Esophagus squamous epithelium (tissue), 5 donors: ENCODE measurements around the gene OR8G5. TPM values are rescaled to one million over a fixed set of nuclear protein-coding genes. Genes with fewer than 3 reads are reported as not detected.

Source experiments
- DNase-seq: peaks from one replicate; lab custom pipeline; 2025; lab: John Stamatoyannopoulos, UW
- H3K27ac ChIP-seq, 4 donors: fragments of 200-600 bp; sonication (generic); one replicate each; pipeline ENCODE4 v1.5.1; 2016 to 2019; ENCODE audit warnings: mild to moderate bottlenecking in 1 of 4
- H3K27me3 ChIP-seq, 4 donors: fragments of 200-600 bp; sonication (generic); 1 replicate in 3 of 4; 2 replicates in 1 of 4; pipeline versions ENCODE4 v1.5.1 to v1.6.0; 2017 to 2021; ENCODE audit warnings: antibody characterized with exemption in 1 of 4
- H3K36me3 ChIP-seq, 3 donors: fragments of 200-600 bp; sonication (generic); one replicate each; pipeline ENCODE4 v1.5.1; 2016 to 2019
- H3K4me1 ChIP-seq, 3 donors: fragments of 200-600 bp; sonication (generic); one replicate each; pipeline ENCODE4 v1.5.1; 2017 to 2019
- H3K4me3 ChIP-seq, 4 donors: fragments of 200-600 bp; sonication (generic); 1 replicate in 3 of 4; 2 replicates in 1 of 4; pipeline ENCODE4 v1.5.1; 2016 to 2019; ENCODE audit warnings: mild to moderate bottlenecking in 2 of 4, moderate library complexity in 1 of 4
- H3K9me3 ChIP-seq, 3 donors: fragments of 200-600 bp; sonication (generic); one replicate each; pipeline ENCODE4 v1.5.1; 2016 to 2019
- CTCF ChIP-seq, 6 experiments: fragments of 450-650 bp in 4 of 6; fragments of 200-600 bp in 2 of 6; sonication (generic) in 2 of 6; IDR thresholded peaks; one replicate each; pipeline ENCODE4 v1.5.1; 2016 to 2019; ENCODE audit warnings: antibody characterized with exemption in 6 of 6, mild to moderate bottlenecking in 4 of 6, moderate library complexity in 4 of 6
- POLR2A ChIP-seq, 4 donors: fragments of 450-650 bp; IDR thresholded peaks; one replicate each; pipeline ENCODE4 v1.6.1; 2017; ENCODE audit warnings: antibody characterized with exemption in 4 of 4, mild to moderate bottlenecking in 4 of 4, moderate library complexity in 3 of 4
- WGBS, 2 donors: methylation state at CpG; one replicate each; pipeline ENCODE4 v1.1.5; 2018; 5-methylcytosine and 5-hydroxymethylcytosine counted together
- intact Hi-C: fragments of 100-400 bp; cut with DNase I; formaldehyde crosslinking; loops from one replicate; pipeline ENCODE4 v1.15.0; 2022
- total RNA-seq, 4 donors: library from RNA; depleted of rRNA; stranded (reverse); fragments of >200 nt; gene quantifications; one replicate each; pipeline ENCODE4 v1.1.0, GENCODE V29; 2016
- donor health status: DM: yes; HTN: yes; CAD: no.

The OR8G5 gene
- total RNA-seq, result not detected

- Histone ChIP-seq H3K4me3 (no peak within 1 kb of the TSS), H3K27ac (no peak within 1 kb of the TSS), H3K4me1 (no peaks in the 10 kb centered on the region), H3K9me3 (no peaks in the 10 kb centered on the region), H3K27me3 (no peaks in the 10 kb centered on the region), H3K36me3 (no peaks in the 10 kb centered on the region)
- DNase-seq, result no peak
- intact Hi-C loops, result no loop called here
- 46 to 64% methylated on average over 4 of the region's 4 CpGs for WGBS, 2 donors
- TF ChIP-seq POLR2A (IDR thresholded peaks at IDR 0.05) (no peak), CTCF (IDR thresholded peaks at IDR 0.05) (no peak)
Observed at GRCh38 chr11:124256076-124256475, at the start of gene OR8G5. OR8G5 (plus strand) TSS chr11:124256376; CDS start chr11:124264932, 8,556 bp downstream.

GRCh38 chr11:124207102-124207792, 48.9 kb upstream of the OR8G5 start:
- 69 to 86% methylated on average over 6 of the region's 6 CpGs for WGBS, 2 donors
- H3K4me1 ChIP-seq, result no peaks in the 10 kb centered on the region

GRCh38 chr11:124209824-124210357, 46.3 kb upstream of the OR8G5 start:
- no peak overlapping the region for H3K27ac ChIP-seq
- intact Hi-C loops, result no loop called here
- no peaks in the 10 kb centered on the region for H3K36me3 ChIP-seq
- no peak for DNase-seq
- H3K27me3 ChIP-seq, result no peaks in the 10 kb centered on the region
- no peaks in the 10 kb centered on the region for H3K9me3 ChIP-seq
- 40% methylated on average over 1 of the region's 6 CpGs; no CpG with 5 or more reads in 1 of the 2 donors for WGBS, 2 donors
- no peak overlapping the region for H3K4me3 ChIP-seq
- TF ChIP-seq POLR2A (IDR thresholded peaks at IDR 0.05) (no peak), CTCF (IDR thresholded peaks at IDR 0.05) (no peak)
- H3K4me1 ChIP-seq, result no peaks in the 10 kb centered on the region

More at GRCh38 chr11:124207102-124207792, 48.9 kb upstream of the OR8G5 start:
- Histone ChIP-seq H3K9me3 (no peaks in the 10 kb centered on the region), H3K36me3 (no peaks in the 10 kb centered on the region), H3K4me3 (no peak overlapping the region), H3K27me3 (no peaks in the 10 kb centered on the region), H3K27ac (no peak overlapping the region)
- TF ChIP-seq CTCF (IDR thresholded peaks at IDR 0.05), result no peak
- TF ChIP-seq POLR2A (IDR thresholded peaks at IDR 0.05), result no peak
- intact Hi-C loops, result no loop called here
- no peak for DNase-seq

- Histone ChIP-seq H3K36me3 (no peaks in the 10 kb centered on the region), H3K27ac (no peak overlapping the region), H3K4me1 (no peaks in the 10 kb centered on the region), H3K4me3 (no peak overlapping the region), H3K9me3 (no peaks in the 10 kb centered on the region), H3K27me3 (no peaks in the 10 kb centered on the region)
- intact Hi-C loops, result no loop called here
- TF ChIP-seq CTCF (IDR thresholded peaks at IDR 0.05) (no peak), POLR2A (IDR thresholded peaks at IDR 0.05) (no peak)
- no peak for DNase-seq
- 50% methylated on average over 2 of the region's 5 CpGs; no CpG with 5 or more reads in 1 of the 2 donors for WGBS, 2 donors
Observed at GRCh38 chr11:124210421-124210820, 45.8 kb upstream of the OR8G5 start.

- intact Hi-C loops, result no loop called here
- TF ChIP-seq CTCF (IDR thresholded peaks at IDR 0.05), result no peak
- TF ChIP-seq POLR2A (IDR thresholded peaks at IDR 0.05), result no peak
- H3K27me3 ChIP-seq, result no peaks in the 10 kb centered on the region
- no peak overlapping the region for H3K27ac ChIP-seq
- H3K36me3 ChIP-seq, result no peaks in the 10 kb centered on the region
- H3K9me3 ChIP-seq, result no peaks in the 10 kb centered on the region
- no peaks in the 10 kb centered on the region for H3K4me1 ChIP-seq
- DNase-seq, result no peak
- H3K4me3 ChIP-seq, result no peak overlapping the region
Observed at GRCh38 chr11:124211321-124211720, 44.9 kb upstream of the OR8G5 start.
